SK-N-MC (cell line): ENCODE measurements around the gene PCSK6.

ENCODE experiments used
- EZH2 ChIP-seq: fragments of 200-600 bp; sonication (generic); IDR thresholded peaks from one replicate; pipeline ENCODE4 v1.6.1; 2017; ENCODE audit warnings: antibody characterized with exemption
- FOXP2 ChIP-seq: optimal IDR thresholded peaks from 2 replicates; pipeline ENCODE3; 2011; ENCODE audit warnings: mild to moderate bottlenecking, moderate library complexity; ENCODE audit not compliant: insufficient read depth; ENCODE audit errors: extremely low read length, control extremely low read depth
- POLR2AphosphoS5 ChIP-seq: IDR thresholded peaks from 2 replicates; pipeline ENCODE4 v1.6.1; 2012; ENCODE audit warnings: mild to moderate bottlenecking, low read depth, low read length, borderline replicate concordance

DNA sequence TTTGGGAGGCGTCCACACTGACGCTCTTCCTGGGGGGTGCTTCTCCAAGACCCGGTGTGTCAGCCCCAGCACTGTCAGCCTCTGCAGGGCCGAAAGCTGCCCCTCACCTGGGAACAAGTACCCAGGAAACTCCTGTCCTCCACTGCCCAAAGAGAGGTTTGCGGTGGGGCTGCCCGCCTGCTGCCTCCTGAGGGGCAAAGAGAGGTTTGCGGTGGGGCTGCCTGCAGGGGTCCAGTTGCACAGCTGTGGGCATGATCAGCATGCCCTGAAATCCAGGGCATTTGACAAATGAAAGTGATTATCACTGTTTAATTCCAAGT lies 179.4 kb downstream of the PCSK6 start:
- TF ChIP-seq POLR2AphosphoS5 (no peak), EZH2 (no peak), FOXP2 (no peak)
